HG03442 (cell line): ENCODE data around the gene USP46.

Experiments used
- ATAC-seq: cut with Tn5 transposase; IDR thresholded peaks from one replicate; pipeline ENCODE4 v1.9.1; 2021; ENCODE audit warnings: mild to moderate bottlenecking, moderate library complexity; ENCODE audit not compliant: unreplicated experiment

USP46 gene

DNA sequence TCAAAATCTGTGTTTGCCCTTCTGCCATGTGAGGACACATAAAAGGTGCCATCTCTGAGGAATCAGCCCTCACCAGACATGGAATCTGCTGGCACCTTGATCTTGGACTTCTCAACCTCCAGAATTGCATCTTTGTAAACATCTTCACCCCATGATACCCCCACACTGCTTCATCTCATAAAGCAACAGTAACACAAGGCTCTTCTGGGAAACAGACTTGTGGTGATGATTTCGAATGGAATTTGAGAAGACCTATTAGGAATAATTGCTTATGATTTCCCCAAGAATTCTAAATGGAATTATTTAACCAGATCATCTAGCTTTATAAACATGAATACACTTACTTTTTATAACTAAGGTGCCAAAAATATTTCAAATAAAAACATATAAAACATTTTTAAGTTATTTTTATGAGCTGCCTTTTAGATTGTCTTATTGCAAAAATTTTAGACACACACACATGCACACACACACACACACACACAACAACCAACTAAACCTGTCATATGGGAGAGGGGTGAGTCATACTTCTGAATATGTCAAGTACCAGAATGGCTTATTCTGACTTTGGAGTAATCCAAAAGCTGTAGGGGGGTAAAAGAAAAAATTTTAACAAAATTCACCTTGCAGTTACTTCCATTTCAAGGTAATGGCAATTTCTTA, 82.0 kb downstream of the USP46 start:
- no peak for ATAC-seq

DNA sequence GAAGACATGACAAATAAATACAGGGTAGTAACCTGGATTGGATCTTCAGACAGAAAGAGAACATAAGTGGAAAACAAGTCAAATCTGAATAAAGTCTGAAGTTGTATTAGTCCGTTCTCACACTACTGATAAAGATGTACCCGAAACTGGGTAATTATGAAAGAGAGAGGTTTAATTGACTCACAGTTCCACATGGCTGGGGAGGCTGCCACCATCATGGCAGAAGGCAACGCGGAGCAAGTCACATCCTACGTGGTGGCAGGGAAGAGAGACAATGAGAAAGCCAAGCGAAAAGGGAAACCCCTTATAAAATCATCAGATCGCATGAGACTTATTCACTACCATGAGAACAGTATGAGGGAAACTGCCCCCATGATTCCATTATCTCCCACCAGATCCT, 82.8 kb downstream of the USP46 start:
- no peak for ATAC-seq

DNA sequence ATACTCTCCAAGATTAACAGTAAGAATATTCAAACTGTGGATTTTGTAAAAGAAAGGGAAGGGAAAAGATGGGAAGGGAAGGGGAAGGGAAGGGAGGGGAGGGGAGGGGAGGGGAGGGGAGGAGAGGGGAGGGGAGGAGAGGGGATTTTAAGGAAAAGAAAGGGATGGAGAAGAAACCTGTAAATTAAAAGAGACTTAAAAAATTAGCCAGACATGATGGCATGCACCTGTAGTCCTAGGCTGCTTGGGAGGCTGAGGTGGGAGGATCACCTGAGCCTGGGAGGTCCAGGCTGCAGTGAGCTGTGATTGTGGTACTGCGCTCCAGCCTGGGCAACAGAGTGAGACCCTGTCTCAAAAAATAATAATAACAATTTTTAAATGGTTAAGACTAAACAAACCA, 83.7 kb downstream of the USP46 start:
- ATAC-seq: no peak

DNA sequence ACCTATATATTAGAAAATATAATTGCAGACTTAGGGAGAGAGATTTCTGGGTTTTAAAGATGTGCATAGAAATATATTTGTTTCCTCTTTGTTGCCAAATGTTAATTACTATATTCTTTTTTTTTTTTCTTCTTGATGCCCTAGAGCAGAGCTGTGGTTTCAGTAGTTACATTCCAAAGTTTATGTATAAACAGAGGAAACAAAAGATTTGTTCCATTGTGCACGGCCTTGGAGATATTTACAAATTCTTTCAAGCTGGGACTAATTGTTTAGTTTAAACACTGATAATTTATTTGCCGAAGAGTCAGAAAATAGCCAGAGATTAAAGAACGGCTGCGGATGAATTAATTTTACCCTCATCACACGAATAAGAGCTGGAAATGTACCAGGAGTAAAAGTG, 85.1 kb downstream of the USP46 start:
- no peak for ATAC-seq

DNA sequence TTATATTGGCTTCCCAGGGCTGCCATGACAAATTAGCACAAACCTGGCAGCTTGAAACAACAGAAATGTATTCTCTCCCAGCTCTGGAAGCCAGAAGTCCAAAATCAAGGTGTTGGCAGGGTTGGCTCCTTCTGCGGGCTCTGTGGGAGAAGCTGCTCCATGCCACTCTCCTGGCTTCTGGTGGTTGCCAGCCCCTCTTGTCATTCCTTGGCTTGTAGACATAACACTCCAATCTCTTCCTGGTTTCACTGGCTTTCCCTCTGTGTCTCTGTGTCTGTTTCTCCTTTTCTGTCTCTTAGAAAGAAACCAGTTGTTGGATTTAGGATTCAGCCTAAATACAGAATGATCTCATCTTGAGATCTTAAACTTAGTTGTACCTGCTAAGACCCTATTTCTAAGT, 85.5 kb downstream of the USP46 start:
- ATAC-seq: no peak

DNA sequence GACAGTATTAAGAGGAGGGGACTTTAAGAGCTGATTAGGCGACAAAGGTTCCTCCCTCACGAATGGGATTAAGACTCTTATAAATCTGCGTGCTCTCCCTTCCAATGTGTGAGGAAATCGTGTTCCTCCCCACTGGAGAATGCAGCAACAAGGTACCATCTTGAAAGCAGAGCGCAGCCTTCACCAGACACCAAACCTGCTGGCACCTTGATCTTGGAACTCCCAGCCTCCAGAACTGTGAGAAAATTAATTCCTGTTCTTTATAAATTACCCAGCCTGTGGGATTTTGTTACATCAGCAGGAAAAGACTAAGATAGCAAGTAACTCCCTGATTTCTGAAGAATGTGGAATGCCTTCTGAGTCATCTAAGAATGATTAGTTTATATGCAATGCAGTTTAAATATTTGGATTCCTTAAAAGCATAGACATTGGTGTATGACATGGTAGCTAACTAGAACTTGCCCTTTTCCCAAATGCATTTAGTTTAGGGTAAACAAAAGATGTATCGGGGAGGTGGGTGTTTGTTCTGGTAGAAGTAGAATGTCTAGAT, 86.1 kb downstream of the USP46 start:
- no peak for ATAC-seq

DNA sequence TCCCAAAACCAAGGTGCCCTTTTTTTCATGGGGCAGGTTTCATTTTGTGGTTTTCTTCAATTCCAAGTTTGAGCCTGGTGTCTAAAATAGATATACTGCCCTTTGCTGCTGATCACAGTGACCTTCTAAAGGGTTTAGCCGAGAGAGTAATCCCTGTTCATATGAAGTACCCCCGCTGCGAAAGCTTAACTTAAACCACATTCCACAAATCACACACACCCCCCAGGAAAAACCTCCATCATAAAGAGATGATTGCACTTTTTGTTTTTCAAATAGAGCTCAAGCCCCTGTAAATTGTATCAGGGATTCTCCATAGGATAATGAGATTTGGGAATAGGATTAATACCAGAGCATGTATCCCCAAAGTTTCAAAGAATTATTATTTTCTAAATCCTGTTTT, 90.8 kb downstream of the USP46 start:
- no peak for ATAC-seq

DNA sequence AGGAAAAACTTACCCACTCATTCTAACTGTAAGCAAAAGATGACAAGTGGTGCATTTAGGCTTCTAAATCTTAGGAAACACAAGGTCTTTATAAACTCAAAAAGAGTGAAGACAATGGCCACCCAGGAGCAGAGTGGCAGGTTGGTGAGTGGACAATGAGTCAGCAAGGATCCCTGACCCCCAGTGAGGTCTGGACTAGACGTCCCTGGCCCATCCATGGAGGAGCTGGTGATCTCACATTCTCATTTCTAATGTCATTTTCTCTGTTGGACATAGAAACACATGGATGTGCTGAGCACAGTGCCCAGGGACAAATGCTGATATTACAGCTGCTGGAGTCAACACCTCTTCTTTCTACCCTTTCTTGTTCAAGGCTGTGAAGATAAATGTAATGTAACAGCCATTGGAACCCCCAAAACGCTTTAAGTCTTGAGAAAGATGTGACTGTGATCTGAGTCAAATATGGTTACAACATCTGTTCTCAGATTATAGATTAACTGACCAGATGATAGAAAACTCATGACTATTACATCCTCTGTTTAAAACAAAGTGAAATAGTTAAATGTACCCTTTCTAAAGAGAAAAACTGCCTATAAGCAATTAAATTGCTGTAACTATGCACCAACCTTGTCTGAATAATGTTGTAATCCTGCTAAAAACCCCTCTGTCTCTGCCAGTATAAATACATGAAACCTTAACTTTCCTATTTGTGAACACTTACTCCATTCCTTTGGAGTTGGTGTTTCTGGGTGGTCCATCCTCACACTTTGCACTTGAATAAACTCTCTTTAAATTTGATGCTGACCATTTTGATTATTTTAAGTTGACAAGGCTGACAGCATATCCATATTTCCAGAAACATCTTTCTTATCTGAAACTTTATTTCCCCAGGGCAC, 92.7 kb downstream of the USP46 start:
- no peak for ATAC-seq

DNA sequence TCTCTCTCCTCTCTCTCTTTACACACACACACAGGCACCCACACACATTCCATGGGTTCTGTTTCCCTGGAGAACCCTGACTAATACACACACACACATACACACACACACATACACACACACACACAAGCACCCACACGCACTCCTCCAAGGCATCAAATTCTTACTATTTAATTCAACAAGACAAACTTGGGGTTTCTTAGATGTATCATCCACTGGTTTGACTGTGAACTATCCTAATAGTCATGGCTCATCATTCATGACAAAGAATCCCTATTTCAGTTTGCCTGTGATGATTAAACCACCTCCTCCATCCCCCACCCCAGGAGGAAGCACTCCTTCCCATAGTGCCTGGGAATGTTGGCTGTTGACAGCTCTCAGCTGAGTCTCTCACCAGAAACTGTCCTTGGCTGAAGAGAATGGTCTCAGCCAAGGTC, 98.2 kb downstream of the USP46 start:
- no peak for ATAC-seq

DNA sequence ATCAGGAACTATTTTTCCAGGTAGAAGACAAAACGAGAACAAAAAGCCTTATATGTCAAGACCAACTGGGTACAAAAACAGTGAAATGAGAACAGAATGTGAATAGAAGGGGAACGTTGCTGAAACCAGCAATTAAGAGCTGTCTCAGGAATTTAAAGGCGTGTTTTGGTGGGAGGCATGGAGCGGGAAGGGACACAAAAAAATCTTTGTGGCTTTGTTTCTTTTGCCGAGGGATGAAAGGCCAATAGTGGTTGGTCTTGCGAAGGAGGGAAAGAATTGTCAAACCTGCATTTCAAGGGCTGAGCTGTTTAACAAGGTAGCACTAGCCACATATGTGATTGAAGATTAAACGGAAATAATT, 103.8 kb downstream of the USP46 start:
- ATAC-seq: no peak

DNA sequence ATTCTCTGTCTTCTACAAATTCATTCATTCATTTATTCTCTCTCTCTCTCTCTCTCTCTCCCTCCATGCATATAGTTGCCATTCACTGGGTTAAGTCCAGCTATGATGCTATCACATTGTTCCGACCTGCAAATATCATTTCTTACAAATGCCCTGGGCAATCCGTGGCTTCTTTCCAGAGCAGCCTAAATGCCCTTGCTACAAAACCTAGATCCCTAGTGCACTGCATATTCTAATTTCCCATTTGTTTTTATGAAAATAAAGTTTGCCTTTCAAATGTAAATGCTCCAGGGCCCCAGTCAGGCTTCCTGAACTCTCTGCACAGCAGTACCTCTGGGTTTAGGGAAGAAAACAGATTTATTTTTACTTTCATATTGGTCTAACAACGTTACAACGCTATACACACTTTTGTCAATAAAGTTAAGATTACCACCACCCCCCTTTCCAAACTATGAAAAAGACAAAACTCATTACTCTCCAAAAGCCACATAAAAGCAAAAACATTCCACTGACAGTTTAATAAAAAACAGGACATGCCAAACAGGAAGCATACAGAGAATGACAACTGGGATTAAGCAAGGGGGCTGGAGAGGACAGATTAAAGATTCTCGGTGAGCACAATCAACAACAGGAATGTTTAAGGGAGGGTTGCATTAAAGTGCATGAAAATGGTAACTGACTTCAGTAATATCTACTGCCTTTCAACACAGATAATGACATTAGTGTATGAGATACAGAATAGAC, 104.3 kb downstream of the USP46 start:
- ATAC-seq: no peak

DNA sequence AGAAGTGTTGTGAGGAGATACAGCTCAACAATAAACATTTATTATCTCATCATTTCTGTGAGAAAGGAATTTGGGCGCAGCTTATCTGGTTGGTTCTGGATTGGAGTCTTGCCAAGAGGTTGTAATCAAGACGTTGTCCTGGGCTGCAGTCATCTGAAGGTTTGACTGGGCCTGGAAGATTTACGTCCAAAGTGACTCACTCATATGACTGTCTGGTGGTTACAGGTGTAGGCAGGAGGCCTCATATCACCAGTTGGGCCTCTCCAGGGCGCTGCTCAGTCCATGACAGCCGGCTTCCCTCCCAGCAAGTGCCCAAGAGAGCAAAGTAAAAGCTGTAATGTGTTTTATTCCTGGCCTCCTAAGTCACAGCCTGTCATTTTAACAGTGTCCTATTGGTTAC, 106.3 kb downstream of the USP46 start:
- ATAC-seq: no peak

DNA sequence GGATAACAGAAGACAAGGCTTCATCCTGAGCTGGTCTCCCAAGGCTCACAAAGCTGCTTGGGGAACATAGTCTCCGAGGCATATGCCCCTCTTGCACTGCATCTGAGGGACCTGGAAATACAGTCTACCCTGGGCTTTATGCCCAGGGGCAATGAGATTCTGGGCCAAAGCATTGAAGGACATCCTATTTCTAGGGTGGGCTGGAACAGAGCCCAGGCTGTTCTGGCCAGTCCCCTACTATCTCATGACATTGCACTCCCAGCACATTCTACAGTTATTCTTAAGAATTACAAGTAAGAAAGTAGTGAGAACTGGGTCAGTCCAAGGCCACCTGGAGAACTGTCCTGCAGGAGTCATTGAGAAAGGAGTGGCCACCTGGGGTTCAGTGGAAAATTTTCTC, 107.6 kb downstream of the USP46 start:
- no peak for ATAC-seq

DNA sequence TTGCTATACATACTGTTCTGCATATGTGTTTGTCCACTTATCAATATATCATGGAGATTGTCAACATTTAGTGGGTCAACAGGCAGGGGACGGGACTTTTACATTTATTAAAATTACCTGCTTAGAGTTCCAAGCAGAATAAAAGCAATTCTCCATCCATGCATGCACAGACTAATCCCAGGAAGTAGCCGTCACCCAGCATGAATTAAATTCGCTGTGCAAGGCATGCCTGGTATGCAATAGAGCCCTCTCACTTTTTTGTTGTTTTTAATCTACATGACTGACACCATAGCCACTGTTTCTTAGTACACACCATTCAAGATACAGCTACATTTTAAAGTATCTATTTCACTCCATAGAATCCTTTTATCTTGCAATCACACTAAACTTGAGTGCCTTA, 108.9 kb downstream of the USP46 start:
- no peak for ATAC-seq

DNA sequence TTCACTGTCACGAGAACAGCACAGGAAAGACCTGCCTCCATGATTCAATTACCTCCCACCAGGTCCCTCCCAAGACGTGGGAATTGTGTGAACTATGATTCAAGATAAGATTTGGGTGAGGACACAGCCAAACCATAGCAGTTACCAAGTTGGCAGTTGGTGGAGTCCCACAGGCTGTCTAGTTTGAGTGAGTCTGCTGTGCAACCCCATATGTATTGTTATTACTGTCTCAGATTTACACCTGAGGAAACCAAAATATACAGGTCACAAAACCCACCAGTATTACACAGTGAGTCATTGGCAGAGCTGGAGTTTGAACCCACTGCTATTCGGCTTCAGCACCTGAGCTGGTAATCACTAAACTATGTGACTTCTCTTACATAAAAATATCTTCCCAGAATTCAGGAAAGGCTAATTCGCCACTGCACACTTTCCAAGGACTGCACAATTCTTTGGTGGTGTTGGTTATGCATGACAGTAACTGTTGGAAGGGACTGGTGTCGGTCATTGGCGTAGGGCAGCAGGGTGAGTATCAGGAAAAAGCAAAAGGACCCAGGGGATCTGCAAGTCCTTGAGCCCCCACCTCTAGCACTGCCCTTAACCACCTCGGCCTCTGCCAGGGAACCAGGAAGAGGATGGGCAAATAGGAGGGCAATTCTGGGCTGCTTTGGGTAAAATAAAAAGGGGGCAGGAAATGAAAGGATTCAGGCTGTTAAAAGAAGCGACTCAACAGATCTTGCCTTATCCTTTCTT, 110.1 kb downstream of the USP46 start:
- no peak for ATAC-seq

DNA sequence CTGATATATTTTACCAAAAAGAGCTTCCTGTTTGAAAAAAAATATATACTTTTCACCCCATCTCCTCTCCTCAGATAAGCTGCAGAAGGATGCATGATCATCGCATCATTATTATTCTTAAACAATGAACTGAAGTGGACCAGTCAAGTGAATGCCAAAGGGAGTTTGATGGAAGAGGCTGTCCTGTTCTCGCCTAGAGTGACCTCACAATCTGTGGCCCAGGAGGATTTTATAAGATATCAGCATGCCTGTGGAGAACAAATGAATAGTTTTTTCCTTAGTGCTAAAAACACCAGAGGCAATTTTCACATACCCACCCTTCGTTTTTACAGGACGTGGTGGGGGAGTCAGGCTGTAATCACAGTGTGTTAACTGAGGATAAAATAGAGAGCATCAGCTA, 112.7 kb downstream of the USP46 start:
- no peak for ATAC-seq

DNA sequence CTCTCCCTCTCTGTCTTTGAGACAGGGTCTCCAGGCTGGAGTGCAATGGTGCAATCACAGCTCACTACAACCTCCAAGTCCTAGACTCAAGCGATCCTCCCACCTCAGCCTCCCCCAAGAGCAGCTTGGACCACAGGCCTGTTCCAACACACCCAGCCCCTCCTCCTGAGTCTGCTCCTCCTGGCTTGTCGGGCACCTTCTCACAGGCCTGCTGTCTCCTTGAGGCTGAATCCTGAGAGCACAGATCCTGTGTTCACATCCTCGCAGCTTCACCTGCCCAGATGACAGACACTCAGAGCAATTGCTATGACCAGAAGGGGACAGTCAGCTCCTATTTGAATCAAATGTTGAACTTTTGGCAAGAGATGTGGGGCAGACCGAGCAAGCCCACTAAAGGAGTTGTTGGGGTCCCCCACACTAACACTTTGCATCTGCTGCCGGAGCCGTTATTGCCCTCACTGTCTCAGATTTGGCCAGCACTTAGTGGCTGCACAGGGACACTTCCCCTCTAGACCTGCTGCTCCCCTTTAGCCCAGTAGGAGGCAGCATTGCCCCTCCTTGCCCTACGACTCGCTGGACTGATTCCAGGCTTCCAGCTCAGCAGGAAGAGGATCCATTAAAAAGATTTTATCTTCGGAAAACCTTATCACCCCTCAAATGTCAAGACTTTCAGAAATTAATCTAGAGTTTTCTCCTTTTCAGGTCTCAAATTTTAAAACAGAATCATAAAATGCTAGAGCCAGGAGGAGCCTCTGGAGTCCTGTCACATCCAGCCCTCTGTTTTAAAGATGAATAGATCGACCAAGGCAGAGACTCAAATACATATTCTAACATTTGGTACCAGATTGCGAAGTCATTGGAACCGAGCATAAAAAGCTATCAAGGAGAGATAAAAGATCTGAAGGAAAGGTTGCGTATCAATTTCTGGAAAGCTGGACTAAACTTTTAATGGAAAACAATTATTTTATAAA, 113.7 kb downstream of the USP46 start:
- peak; percentile 87 for ATAC-seq
